ENCODE measurements around the gene ARHGEF28. TPM values are rescaled to one million over a fixed set of nuclear protein-coding genes. Genes with fewer than 3 reads are reported as not detected.

ARHGEF28 gene
- polyA plus RNA-seq, 1 experiment, result 8.8 TPM

DNA sequence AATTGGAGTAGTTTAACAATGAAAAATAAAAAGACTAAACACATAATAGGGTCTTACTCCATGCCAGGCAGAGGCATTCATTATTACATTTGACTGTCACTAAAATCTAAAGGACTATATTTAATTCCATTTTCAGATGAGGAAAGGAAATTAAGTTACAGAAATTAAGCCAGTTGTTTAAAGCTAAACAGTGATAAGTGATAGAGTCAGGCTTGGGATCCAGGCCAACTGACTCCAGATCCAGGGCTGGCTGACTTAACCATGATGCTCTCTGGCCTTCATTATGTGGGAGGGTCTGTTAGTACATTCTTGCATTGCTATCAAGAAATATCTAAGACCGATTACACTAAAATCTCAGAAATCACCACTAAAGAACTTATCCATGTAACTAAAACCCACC is 107.2 kb downstream of the ARHGEF28 start:
- H3K27ac ChIP-seq (ENCODE audit: low read depth, low read length), result no peak overlapping the region
- no peak overlapping the region for H3K4me3 ChIP-seq (ENCODE audit: low read depth, low read length)
- H3K9me3 ChIP-seq (ENCODE audit: control insufficient read depth, insufficient read depth, low read length), result no peaks in the 10 kb centered on the region
- TF ChIP-seq, protein P1, sequence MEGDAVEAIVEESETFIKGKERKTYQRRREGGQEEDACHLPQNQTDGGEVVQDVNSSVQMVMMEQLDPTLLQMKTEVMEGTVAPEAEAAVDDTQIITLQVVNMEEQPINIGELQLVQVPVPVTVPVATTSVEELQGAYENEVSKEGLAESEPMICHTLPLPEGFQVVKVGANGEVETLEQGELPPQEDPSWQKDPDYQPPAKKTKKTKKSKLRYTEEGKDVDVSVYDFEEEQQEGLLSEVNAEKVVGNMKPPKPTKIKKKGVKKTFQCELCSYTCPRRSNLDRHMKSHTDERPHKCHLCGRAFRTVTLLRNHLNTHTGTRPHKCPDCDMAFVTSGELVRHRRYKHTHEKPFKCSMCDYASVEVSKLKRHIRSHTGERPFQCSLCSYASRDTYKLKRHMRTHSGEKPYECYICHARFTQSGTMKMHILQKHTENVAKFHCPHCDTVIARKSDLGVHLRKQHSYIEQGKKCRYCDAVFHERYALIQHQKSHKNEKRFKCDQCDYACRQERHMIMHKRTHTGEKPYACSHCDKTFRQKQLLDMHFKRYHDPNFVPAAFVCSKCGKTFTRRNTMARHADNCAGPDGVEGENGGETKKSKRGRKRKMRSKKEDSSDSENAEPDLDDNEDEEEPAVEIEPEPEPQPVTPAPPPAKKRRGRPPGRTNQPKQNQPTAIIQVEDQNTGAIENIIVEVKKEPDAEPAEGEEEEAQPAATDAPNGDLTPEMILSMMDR (IDR thresholded peaks at IDR 0.05; ENCODE audit: low read depth, low read length), result no peak
- no peak for DNase-seq (ENCODE audit: low read depth, low spot score)
- no peaks in the 10 kb centered on the region for H3K27me3 ChIP-seq (ENCODE audit: control insufficient read depth, insufficient read depth, low read length)
- POLR2A ChIA-PET, result no interaction called here
- CTCF ChIA-PET, result no interaction called here

DNA sequence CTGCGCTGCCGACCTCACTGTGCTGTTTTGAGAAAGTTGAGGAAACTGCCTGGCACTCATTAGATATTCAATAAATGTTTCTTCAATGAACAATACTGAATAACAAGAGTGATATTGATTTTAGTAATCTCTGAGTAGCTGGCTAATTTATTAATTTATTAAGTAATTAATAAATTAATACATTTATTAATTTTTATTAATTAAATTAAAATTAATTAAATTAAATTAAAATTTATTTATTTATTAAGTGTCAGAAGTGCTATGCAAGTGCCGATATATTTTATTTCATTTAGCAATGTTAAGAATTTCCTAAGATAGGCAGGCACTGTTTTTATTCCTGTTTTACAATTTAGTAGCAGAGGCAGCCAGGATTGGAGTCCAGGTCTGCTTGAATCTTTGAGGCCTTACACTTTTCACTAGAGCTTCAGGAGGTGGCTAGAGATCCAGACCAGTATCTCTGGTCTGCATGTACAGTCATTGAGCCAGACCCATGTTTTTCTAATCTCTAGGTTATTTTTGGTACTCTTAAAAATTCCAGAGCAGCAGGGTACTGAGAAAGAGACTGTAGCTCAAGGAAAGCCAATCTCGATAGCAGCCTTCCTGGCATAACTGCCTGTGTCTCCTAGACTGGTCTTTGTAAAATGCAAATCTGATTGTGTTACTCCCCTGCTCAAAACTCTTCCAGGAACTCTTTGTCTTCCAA is 109.2 kb downstream of the ARHGEF28 start:
- H3K9me3 ChIP-seq (ENCODE audit: control insufficient read depth, insufficient read depth, low read length), result no peaks in the 10 kb centered on the region

GRCh38 chr5:73739650-73740049 is 113.7 kb downstream of the ARHGEF28 start:
- Histone ChIP-seq H3K4me3 (ENCODE audit: low read depth, low read length) (no peak overlapping the region), H3K9me3 (ENCODE audit: control insufficient read depth, insufficient read depth, low read length) (no peaks in the 10 kb centered on the region), H3K27ac (ENCODE audit: low read depth, low read length) (no peak overlapping the region), H3K27me3 (ENCODE audit: control insufficient read depth, insufficient read depth, low read length) (no peaks in the 10 kb centered on the region)
- TF ChIP-seq, protein P1 (IDR thresholded peaks at IDR 0.05; ENCODE audit: low read depth, low read length), result no peak
- DNase-seq (ENCODE audit: low read depth, low spot score), result no peak
- ChIA-PET POLR2A (no interaction called here), CTCF (interaction anchor here (1.7 kb wide), 1 partner anchor 149 kb away, joined by 5 read pairs; no protein-coding TSS in a partner anchor)

More for the DNA sequence above, 109.2 kb downstream of the ARHGEF28 start:
- TF ChIP-seq, protein P1 (IDR thresholded peaks at IDR 0.05; ENCODE audit: low read depth, low read length), result no peak
- H3K27ac ChIP-seq (ENCODE audit: low read depth, low read length), result no peak overlapping the region
- CTCF ChIA-PET, result no interaction called here
- H3K4me3 ChIP-seq (ENCODE audit: low read depth, low read length), result no peak overlapping the region
- DNase-seq (ENCODE audit: low read depth, low spot score), result no peak
- H3K27me3 ChIP-seq (ENCODE audit: control insufficient read depth, insufficient read depth, low read length), result no peaks in the 10 kb centered on the region
- POLR2A ChIA-PET, result no interaction called here

DNA sequence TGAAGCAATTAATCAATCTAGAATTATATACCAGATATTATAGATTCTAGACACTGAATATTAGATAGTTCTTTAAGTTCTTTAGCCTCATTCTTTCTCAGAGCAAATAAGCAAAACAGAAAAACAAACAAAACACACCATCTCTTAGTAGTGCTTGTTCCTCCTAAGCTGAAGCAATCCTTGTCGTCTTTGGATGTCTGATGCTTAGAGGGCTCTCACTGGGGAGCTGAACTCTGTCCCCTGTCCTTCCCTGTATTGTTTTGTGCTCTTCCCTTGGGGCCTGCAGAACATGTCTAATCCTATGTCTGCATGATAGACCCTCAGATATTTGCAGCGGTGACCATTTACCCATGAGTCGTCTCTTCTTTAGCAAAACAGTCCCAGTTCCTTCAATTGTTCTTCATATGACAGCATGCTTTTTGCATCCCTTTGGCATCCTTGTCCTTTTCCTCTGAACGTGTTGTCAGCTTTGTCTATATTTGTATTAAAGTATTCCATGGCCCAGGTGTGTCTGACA is 114.3 kb downstream of the ARHGEF28 start:
- Histone ChIP-seq H3K9me3 (ENCODE audit: control insufficient read depth, insufficient read depth, low read length) (no peaks in the 10 kb centered on the region), H3K4me3 (ENCODE audit: low read depth, low read length) (no peak overlapping the region), H3K27ac (ENCODE audit: low read depth, low read length) (no peak overlapping the region), H3K27me3 (ENCODE audit: control insufficient read depth, insufficient read depth, low read length) (no peaks in the 10 kb centered on the region)
- TF ChIP-seq, protein P1 (IDR thresholded peaks at IDR 0.05; ENCODE audit: low read depth, low read length), result no peak
- CTCF ChIA-PET, result interaction anchor here (1.7 kb wide), 1 partner anchor 149 kb away, joined by 5 read pairs; no protein-coding TSS in a partner anchor
- DNase-seq (ENCODE audit: low read depth, low spot score), result no peak
- POLR2A ChIA-PET, result no interaction called here

- no peak overlapping the region for H3K4me3 ChIP-seq (ENCODE audit: low read depth, low read length)
- no peak overlapping the region for H3K27ac ChIP-seq (ENCODE audit: low read depth, low read length)
- no peak for DNase-seq (ENCODE audit: low read depth, low spot score)
- ChIA-PET CTCF (no interaction called here), POLR2A (no interaction called here)
- TF ChIP-seq, protein P1 (IDR thresholded peaks at IDR 0.05; ENCODE audit: low read depth, low read length), result no peak
- no peaks in the 10 kb centered on the region for H3K27me3 ChIP-seq (ENCODE audit: control insufficient read depth, insufficient read depth, low read length)
- H3K9me3 ChIP-seq (ENCODE audit: control insufficient read depth, insufficient read depth, low read length), result no peaks in the 10 kb centered on the region
These were observed 117.2 kb downstream of the ARHGEF28 start for GRCh38 chr5:73743161-73743560.

Data from AG04450 (cell line).